ENCODE measurements around the gene ZFYVE28.

DNA sequence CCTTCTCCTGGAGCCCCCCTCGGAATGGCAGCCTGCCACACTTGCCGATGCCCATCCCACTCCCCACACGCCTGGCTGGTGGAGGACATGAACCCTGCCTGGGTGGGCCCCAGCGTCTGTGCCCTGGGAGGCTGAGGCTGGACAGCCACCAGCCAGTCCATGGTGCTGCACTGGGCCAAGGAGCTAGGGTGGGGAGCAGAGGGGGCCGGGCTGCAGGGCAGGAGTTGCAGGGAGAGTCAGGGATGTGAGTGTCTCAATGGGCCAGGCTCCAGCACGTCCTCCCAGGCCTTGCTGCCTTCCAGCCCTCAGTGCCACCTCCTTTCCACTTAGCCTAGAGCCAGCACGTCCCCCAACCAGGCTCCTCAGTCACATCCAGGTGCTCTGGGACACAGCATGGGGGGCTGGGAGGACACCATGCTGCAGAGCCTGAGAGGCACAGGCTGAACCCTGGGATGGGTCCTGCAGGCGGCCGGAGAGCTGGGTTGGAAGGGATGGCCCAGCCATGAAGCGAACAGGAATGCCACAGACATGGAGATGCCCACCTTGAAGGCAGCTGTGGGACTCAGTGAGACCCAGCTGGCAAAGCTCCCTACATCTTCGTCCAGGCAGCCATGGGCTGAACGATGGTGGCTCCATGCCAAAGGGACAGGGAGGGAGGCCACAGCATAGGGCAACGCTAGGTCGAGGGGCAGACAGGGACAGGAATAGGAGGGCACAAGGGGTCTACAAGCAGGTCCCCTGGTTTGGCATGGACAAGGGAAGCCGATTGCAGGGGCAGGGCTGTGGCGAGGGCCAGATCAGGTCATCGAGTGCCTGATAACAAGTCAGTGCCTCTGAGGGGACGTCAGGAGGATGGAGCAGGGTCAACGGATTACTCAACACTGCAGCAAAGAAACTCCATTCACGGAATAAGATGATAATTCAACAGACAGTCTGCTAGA is 126.5 kb downstream of the ZFYVE28 start:
- no peak for TF ChIP-seq NFRKB (IDR thresholded peaks at IDR 0.05)
- no peak for TF ChIP-seq SUZ12 (IDR thresholded peaks at IDR 0.05)
- TF ChIP-seq FOXK2 (IDR thresholded peaks at IDR 0.05) = no peak
- no peak for TF ChIP-seq SP1 (IDR thresholded peaks at IDR 0.05)
- TF ChIP-seq CTBP1 (IDR thresholded peaks at IDR 0.05; ENCODE audit: borderline replicate concordance) = no peak
- TF ChIP-seq TARDBP (IDR thresholded peaks at IDR 0.05) = no peak
- no peak for TF ChIP-seq BHLHE40 (IDR thresholded peaks at IDR 0.05; ENCODE audit: borderline replicate concordance)
- no peak for TF ChIP-seq L3MBTL2 (conservative IDR thresholded peaks at IDR 0.05)
- no peak for TF ChIP-seq PKNOX1 (IDR thresholded peaks at IDR 0.05)
- no peak for TF ChIP-seq ARNT (IDR thresholded peaks at IDR 0.05)
- no peak for TF ChIP-seq ELF4 (IDR thresholded peaks at IDR 0.05)
- TF ChIP-seq HDGF (IDR thresholded peaks at IDR 0.05; ENCODE audit: borderline replicate concordance) = no peak
- no peak for TF ChIP-seq FOXM1 (IDR thresholded peaks at IDR 0.05; ENCODE audit: borderline replicate concordance)
- no peak for TF ChIP-seq LEF1 (IDR thresholded peaks at IDR 0.05; ENCODE audit: borderline replicate concordance)

Data from HEK293T (cell line).